ENCODE results near the gene ABCG1.
A peak's percentile ranks its signal among the peaks of the same experiment; 100 is the strongest.
"Not testable (repeated sequence)": the region's sequence is repeated elsewhere in the genome, so short reads cannot be mapped to it uniquely, and the experiment has no call there.

The ABCG1 gene

DNA sequence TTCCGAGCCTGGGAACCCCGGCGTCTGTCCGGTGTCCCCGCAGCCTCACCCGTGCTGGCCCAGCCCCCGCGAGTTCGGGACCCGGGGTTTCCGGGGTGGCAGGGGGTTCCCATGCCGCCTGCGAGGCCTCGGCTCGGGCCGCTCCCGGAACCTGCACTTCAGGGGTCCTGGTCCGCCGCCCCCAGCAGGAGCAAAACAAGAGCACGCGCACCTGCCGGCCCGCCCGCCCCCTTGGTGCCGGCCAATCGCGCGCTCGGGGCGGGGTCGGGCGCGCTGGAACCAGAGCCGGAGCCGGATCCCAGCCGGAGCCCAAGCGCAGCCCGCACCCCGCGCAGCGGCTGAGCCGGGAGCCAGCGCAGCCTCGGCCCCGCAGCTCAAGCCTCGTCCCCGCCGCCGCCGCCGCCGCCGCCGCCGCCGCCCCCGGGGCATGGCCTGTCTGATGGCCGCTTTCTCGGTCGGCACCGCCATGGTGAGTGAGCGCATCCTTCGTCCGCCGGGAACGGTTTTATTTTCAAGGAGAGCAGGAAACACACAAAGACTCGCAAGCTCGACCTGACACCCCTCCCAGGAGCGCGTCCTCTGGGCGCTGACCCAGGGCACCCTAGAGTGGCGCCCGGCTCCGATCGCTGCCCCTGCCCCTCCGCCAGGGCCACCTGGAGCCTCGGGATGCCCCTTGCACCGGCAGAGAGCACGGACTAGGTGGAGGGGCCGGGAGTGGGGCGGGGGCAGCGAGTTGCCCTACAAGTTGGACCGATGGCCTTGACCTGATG lies at the start of gene ABCG1:
Gene ABCG1, plus strand, starts transcription at position 305 of the 770 bp plus-strand sequence. Its CDS starts 123 bp downstream, at position 428.
- peak; percentile 7 for DNase-seq

GRCh38 chr21:42169758-42170157 lies 49.2 kb upstream of the ABCG1 start:
- DNase-seq: no peak

DNA sequence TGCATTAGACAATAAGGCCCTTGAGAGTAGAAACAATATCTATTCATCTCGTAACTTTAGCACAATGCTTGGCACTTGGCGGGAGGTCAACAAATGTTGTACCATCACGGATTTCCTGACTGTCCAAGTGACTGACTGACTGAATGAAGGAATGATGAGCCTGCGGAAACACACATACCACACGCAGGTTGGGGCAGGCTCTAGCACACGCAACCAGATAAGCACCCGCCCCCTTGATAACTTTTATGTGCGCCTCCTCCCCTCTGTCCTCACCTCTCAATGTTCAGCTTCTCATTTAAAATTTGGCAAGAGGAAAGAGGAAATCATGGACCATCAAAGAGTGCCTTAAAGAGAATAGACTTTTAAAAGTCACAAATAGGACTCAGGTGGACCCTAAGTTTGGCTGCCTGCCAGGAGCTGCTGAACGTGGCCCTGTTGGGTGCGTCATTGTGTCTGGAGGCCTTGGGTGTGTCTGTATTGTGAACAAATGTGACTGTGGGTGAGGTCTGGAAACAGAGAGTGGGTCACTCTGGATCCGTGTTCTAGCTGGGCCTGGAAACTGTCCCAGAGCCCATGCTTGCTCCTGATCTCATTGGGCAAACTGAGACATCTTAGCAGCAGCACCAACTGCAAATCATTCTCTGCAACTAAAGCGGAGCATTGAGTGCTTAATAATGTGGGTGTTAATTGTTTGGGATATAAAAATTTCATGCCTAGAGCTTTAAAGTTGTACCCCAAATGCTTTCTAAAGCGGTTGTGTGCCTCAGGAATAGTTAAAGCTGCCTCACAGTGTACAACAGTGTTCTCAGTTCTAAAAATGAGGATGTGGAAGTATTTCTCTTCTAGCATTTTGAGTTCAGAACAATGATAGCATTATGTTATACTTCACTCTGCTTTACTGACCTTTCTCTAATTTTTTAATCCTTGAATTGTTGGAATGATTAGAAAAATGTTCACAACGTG lies 47.6 kb upstream of the ABCG1 start:
- DNase-seq: peak; percentile 28

DNA sequence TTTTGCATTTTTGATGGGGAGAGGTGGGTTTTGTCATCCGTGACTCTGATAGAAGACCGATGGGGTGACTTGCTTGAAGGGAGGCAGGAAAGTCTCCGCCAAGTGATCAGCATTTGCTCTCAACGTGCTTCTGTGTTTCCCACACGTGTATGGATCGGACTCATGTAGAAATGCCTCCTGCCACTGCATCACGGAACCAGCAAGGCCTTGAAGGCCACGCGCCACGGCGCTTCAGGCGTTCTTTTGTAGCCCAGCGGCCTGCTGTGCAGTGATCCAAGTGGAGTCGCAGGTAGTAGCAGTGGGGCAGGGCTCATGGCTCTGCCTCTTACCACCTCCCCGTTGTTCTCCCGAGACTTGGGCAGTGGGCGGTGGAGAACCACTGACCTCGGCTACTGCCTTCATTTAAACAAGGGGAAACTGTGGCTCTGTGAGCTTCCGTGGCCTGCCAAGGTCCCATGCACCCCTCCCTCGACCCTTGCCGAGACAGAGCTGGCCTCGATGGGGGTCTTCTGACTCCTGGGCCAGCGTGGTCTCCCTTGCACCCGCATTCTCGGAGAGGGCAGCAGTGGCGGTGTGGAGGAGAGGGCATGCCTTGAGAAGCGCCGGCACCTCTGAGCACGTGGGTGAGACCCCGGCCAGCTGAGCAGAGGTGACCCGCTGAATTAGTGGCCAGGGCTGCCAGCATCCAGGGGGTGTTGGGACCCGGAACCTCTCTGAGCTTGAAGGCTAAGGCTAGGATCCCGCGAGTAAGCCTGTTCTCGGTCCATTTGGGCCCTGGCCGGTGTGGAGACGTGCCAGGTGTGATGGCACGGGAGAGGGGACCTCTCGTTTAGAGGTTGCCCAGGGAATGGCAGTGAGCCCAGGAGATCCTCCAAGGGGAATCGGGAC lies 46.1 kb upstream of the ABCG1 start:
- DNase-seq: no peak

DNA sequence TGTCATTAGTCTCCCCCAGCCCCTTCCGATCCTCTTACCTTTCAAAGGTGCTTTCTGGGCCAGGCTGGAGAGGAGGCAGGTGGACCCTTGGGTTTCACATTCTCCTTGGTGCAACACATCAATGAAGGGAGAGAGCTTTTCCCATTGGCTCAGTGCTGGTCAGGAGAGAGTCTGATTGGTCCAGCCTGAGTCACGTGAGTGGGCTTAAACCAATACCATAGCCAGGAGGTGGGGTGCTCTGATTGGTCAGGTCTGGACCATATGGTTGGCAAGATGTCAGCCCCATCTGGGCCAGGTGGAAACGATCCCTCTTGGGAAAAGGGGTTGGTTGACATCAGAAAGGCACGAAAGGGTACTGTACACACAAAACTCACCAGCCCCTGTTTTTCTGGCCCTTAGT lies 44.8 kb upstream of the ABCG1 start:
- DNase-seq: no peak

GRCh38 chr21:42175110-42175710 lies 43.7 kb upstream of the ABCG1 start:
- no peak for DNase-seq

- DNase-seq: no peak
These were observed 42.1 kb upstream of the ABCG1 start for GRCh38 chr21:42176859-42177258.

- DNase-seq: no peak
These were observed 39.6 kb upstream of the ABCG1 start for GRCh38 chr21:42179316-42179715.

DNA sequence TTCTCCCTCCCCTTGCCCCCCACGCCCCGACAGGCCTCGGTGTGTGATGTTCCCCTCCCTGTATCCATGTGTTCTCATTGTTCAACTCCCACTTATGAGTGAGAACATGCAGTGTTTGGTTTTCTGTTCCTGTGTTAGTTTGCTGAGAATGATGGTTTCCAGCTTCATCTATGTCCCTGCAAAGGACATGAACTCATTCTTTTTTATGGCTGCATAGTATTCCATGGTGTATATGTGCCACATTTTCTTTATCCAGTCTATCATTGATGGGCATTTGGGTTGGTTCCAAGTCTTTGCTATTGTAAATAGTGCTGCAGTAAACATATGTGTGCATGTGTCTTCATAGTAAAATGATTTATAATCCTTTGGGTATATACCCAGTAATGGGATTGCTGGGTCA lies 38.9 kb upstream of the ABCG1 start:
- not testable (repeated sequence) for DNase-seq

GRCh38 chr21:42182713-42183371 lies 36.1 kb upstream of the ABCG1 start:
- no peak for DNase-seq

DNA sequence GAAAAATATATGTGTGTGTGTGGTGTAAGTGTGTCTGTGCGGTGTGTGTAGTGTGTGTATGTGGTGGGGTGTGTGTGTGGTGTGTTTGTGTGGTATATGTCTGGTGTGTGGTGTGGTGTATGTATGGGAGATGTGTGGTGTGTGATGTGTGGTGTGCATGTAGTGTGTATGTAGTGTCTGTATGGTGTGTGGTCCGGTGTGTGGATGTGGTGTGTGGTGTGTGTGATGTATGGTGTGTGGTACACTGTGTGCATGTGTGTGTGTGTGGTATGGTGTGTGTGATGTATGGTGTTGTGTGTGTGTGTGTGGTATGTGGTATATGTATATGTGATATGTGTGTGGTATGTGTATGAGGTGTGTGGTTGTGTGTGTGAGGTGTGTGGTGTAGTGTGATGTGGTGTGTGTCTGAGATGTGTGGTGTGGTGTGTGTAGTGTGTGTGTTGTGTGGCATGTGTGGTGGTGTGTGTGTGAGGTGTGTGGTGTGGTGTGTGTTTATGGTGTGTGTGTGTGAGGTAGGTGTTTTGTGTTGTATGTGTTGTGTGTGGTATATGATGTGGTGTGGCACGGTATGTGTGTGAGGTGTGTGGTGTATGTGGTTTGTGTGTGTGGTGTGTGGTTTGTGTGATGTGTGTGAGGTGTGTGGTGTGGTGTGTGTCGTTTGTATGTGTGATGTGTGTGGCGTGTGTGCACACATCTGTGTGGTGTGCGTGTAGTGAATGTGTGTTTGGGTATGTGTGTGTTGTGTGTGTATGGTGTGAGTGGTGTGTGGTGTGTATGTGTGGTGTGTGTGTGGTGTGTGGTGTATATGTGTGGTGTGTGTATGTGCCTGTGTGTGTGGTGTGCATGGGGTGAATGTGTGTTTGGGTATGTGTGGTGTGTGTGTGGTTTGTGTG lies 35.3 kb upstream of the ABCG1 start:
- no peak for DNase-seq

GRCh38 chr21:42186591-42186990 lies 32.3 kb upstream of the ABCG1 start:
- no peak for DNase-seq

DNA sequence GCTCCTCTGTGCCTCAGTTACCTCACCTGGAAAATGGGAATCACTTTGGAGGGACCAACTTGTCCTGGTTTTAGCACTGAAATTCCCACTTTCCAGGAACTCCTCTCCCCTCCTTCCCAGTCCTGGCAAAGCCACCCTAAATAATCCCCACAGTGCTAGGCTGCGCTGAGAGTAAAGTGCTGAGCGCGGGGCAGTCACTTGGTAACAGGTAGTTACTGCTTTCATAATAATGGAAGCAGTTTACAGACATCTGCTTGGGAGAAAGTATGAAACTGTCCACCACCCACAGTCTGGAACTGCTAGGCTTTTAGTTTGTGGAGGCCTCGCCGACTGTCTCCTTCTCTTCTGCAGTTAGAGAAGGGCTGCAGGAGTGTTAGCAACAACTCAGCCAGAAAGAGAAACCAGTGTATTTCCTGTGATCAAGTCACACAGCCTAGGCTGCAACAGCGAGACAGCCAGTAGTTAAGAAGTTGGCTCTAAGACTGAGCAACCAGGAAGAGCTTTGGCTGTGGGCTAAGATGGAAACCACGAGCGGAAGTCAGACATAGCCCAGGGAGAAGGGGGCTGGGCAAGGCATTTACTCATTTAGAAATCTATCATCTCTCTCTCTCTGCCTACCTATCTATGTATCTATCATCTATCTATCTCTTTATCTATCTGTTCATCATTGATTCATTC lies 30.8 kb upstream of the ABCG1 start:
- DNase-seq: peak; percentile 79

GRCh38 chr21:42188663-42189062 lies 30.3 kb upstream of the ABCG1 start:
- no peak for DNase-seq

DNA sequence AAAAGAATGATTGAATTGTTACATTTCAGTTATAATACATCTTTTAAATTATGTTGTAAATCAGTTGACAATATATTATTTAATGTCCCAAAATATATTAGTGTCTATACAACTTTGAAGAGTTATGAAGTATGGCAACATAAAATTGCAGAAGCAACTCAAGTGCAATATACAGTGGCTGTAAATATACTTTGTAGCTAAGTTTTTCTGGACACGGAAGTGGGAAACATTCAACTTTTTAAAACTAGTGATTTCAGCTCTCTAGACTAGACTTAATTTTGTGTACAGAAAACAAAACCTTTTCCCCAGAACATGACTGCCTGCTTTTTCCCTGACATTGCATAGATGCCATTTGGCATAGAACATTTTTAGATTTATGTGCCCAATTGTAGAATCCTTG lies 29.5 kb upstream of the ABCG1 start:
- DNase-seq: no peak

DNA sequence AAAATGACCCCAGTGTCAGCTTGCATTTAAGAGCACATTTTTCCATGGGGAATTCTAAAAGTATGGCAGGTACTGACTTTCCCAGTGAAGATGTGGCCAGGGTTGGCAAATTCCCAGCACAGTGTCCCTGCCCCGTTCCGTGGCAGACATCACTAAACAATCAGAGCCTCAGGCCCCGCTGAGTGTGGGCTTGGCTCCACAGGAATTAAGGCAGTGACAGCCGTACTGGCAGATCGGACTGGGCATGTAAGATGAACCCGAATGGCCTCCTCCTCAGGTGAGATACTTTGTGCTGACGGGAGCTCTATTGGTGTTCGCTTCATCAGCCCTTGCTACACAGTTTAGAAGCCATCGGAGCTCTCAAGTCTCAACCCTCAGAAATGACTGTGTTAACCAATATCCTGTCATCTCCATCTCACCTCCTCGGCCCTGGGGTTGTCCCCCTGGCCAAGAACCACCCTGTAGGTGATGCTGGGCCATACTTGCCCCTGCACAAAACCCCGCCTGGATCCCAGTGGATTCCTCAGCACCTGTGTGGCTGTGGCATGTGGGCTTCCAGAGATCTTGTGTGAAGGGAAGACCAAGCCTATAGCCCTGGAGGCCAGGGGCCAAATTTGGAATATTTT lies 29.0 kb upstream of the ABCG1 start:
- no peak for DNase-seq

DNA sequence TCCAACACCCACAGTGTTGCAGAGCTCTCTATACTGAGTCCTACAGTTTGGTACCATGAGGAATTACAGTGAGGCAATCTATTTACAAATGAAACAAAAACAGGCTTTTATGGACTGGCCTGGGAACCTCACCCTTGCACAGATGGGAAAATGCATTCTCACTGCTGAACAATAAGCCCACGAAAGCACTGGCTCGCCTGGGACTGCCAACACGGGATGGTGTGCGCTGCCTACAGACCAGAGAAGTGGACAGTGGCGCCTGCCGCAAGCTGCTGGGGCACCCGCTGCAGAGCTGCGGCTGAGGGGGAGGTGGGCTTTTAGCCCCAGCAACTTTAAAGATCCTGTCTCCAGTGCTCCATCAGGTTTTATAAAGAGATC lies 28.5 kb upstream of the ABCG1 start:
- no peak for DNase-seq

DNA sequence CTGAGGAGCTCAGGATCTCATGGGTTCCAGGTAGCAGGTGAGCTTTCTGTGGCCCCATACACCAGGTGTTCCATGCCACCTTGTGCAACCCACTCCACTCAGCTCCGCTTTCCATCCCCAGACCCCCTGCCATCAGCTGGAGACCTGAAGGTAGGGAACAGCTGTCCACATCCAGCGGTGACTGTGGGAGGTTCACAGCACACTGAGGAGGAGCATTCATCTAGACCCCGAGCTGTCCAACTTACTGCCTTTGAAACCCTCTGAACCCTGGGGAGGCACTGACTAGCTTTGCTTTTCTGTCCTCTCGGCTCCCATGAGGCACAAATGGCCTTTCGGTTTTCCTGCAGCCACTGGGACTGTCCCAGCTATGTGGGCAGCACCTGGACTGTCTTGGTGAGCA lies 27.9 kb upstream of the ABCG1 start:
- DNase-seq: no peak

DNA sequence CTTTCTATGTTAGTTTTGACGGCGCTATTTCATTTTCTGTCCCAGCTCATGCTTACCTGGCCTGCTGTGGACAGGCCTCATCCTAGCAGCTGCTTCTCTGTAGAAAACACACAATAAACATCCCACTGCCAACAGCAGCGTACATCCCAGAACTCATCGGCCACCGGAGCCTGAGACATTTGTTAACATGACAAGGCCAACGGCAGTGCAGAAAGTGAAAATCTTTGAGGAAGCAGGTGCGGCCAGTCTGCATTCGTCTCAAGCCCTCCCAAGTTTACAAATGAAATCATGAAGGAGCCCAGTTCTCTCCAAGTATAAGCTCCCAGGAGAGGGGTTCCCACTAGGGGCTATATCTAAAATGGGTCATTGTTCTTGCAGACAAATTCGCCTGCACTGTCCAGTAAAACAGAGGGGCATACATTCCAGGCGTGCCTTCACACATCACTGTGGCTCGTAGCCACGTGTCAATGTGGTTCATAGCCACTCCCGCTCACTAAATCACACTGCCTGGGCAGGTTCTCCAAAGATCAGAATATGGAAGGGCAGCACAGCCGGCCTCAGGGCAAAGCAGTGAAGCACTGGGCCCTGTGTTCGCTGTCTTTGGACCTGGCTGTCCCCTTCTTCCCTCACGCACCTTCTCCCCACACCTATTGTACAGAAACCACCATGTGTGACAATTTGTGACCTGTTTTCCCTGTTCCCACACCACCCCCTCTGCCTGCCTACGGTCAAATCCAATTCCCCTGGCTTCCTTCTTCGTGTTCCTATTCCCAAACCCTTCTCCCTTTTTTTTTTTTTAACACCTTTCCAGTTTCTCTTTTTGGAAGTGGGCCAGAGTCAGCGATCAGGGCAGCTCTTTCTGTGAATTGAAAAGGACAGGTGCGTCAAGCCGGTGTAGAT lies 27.0 kb upstream of the ABCG1 start:
- no peak for DNase-seq

Measured in hematopoietic multipotent progenitor cell treated with erythropoietin and hydrocortisone succinate and interleukin-3 and kit ligand, for 6 days (in vitro differentiated cells).